NB4 (cell line): Measurements from ENCODE around the gene GPR179.

ENCODE experiments used
- DNase-seq: peaks from one replicate; pipeline ENCODE4 v3.0.0; 2010; ENCODE audit warnings: low read depth
- H3K4me3 ChIP-seq: one replicate; pipeline ENCODE4 v1.5.1; 2011; ENCODE audit warnings: mild to moderate bottlenecking, low read depth, low read length, moderate library complexity
- CTCF ChIP-seq: IDR thresholded peaks from one replicate; pipeline ENCODE4 v1.5.1; 2012; ENCODE audit warnings: low read depth, low read length
- MAX ChIP-seq: IDR thresholded peaks from 2 replicates; pipeline ENCODE4 v1.6.1; 2011; ENCODE audit warnings: low read depth, low read length
- MYC ChIP-seq: IDR thresholded peaks from 2 replicates; pipeline ENCODE4 v1.6.1; 2011; ENCODE audit warnings: low read depth, low read length
- POLR2A ChIP-seq: IDR thresholded peaks from 2 replicates; pipeline ENCODE4 v1.6.1; 2011; ENCODE audit warnings: mild to moderate bottlenecking; ENCODE audit not compliant: insufficient read length; ENCODE audit errors: extremely low read depth

The GPR179 gene

GRCh38 chr17:38353668-38354067 lies 9.9 kb upstream of the GPR179 start:
- no peak for DNase-seq
- TF ChIP-seq MAX = no peak
- no peak for TF ChIP-seq MYC
- no peak for TF ChIP-seq CTCF
- no peak for TF ChIP-seq POLR2A
- H3K4me3 ChIP-seq = peak overlapping the region; percentile 65

- peak overlapping the region; percentile 65 for H3K4me3 ChIP-seq
- no peak for DNase-seq
- no peak for TF ChIP-seq CTCF
- TF ChIP-seq MYC = no peak
- TF ChIP-seq POLR2A = no peak
- no peak for TF ChIP-seq MAX
Measured at GRCh38 chr17:38353086-38353604, 9.4 kb upstream of the GPR179 start.

GRCh38 chr17:38352245-38353085 lies 8.7 kb upstream of the GPR179 start:
- peak; percentile 76 for DNase-seq
- no peak for TF ChIP-seq CTCF
- no peak for TF ChIP-seq POLR2A
- TF ChIP-seq MAX = no peak
- TF ChIP-seq MYC = no peak
- H3K4me3 ChIP-seq = peak overlapping the region; percentile 65

- DNase-seq = peak; percentile 96
- peak within 1 kb of the TSS; percentile 71 for H3K4me3 ChIP-seq
- TF ChIP-seq MYC (0 out of 2 replicates have a peak, but pooled peaks have one; percentile 6), POLR2A (peak; percentile 65), MAX (no peak)
Measured at GRCh38 chr17:38351412-38352222, 7.9 kb upstream of the GPR179 start, which contains the start of gene SOCS7. Gene SOCS7 (plus strand): TSS chr17:38351844. CDS start chr17:38352053, 209 bp downstream.

- no peak overlapping the region for H3K4me3 ChIP-seq
Measured at GRCh38 chr17:38350035-38350434, 6.3 kb upstream of the GPR179 start.

GRCh38 chr17:38349097-38349730 lies 5.5 kb upstream of the GPR179 start:
- no peak overlapping the region for H3K4me3 ChIP-seq
- DNase-seq = peak; percentile 90
- TF ChIP-seq MYC = 0 out of 2 replicates have a peak, but pooled peaks have one; percentile 16
- TF ChIP-seq MAX = peak; percentile 45
- TF ChIP-seq CTCF = peak; percentile 99
- no peak for TF ChIP-seq POLR2A

More at GRCh38 chr17:38350035-38350434, 6.3 kb upstream of the GPR179 start:
- DNase-seq = no peak
- no peak for TF ChIP-seq MYC
- TF ChIP-seq MAX = no peak
- no peak for TF ChIP-seq POLR2A
